ENCODE measurements around the gene C19orf85.
"Not testable (repeated sequence)": the region's sequence is repeated elsewhere in the genome, so short reads cannot be mapped to it uniquely, and the experiment has no call there.

Gene C19orf85
- 0 reads per million in 2 donors for total RNA-seq

- DNase-seq = no peak
Measured at GRCh38 chr19:55464662-55465054, at the start of gene C19orf85. Gene C19orf85, minus strand, starts transcription at chr19:55464751. Its CDS starts 197 bp downstream, at chr19:55464554.

- DNase-seq = no peak
Measured at GRCh38 chr19:55508120-55508519, 43.6 kb upstream of the C19orf85 start.

DNA sequence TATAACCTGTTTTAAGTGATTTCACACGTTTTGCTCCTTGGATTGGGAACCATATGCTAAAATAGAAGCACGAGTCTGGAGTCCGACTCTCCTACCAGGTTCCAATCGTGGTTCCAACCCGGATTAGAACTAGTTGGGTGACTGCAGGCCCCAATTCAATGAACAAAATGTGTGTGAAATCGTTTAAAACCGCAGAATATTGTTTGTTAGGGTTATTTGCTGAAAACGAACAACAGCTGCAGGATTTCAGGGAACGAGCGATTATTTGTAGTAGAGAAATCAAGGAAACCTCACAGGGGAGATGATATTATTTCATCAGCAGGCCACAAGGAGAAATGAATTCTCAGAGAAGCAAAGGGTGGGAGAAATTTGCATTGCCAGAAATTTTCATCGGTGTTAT lies 40.4 kb upstream of the C19orf85 start:
- no peak for DNase-seq

DNA sequence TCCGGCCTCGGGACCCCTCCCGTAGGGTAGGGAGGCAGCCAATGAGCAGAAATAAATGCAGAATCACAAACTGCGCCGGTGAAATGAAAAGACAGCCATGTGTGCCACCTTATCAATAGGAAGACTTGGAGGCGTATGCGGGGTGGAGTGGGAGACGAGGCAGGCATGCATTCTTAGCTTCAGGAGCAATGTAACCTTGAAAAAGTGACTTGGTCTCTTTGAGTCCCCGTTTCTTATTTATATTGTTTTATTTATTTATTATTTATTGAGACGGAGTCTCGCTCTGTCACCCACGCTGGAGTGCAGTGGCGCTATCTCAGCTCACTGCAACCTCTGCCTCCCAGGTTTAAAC lies 39.7 kb upstream of the C19orf85 start:
- no peak for DNase-seq

DNA sequence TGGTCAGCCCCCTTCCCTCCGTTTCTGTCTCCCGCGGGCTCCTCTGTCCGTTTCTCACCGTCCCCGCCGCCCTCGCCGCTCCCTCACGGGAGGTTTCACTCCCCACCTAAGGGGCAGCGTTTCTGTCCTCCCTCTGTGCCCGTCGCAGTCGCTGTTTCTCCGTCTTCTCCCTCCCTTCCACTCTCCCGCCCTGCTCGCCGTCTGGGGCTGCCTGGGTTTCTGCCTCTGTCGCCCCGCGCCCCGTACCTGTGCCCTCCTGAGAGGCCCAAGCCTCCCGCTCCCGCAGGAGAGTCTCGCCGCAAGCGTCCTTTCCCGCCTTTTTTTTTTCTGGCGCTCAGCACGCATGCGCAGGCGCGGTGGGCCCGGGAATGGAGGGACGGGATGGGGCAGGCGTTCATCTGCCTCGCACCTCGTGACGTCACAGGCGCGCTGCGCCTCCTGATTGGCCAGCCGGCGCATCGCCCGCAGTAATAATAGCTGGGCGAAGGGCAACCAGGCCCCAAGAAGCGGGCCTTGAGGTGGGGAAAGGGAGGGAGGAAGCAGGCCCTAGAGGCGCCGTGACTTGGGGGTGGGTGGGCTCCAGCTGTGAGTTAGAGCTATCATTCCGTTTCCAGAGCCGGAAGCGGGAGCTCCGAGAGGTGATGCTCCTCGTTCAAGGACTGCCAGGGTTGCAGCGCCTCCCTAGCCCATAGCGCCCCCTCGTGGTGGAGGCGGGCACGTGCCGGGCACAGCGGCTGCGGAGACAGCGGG lies 39.1 kb upstream of the C19orf85 start:
- peak; percentile 85 to 94 (median 91) for DNase-seq

GRCh38 chr19:55503157-55503501 lies 38.6 kb upstream of the C19orf85 start:
- no peak for DNase-seq

DNA sequence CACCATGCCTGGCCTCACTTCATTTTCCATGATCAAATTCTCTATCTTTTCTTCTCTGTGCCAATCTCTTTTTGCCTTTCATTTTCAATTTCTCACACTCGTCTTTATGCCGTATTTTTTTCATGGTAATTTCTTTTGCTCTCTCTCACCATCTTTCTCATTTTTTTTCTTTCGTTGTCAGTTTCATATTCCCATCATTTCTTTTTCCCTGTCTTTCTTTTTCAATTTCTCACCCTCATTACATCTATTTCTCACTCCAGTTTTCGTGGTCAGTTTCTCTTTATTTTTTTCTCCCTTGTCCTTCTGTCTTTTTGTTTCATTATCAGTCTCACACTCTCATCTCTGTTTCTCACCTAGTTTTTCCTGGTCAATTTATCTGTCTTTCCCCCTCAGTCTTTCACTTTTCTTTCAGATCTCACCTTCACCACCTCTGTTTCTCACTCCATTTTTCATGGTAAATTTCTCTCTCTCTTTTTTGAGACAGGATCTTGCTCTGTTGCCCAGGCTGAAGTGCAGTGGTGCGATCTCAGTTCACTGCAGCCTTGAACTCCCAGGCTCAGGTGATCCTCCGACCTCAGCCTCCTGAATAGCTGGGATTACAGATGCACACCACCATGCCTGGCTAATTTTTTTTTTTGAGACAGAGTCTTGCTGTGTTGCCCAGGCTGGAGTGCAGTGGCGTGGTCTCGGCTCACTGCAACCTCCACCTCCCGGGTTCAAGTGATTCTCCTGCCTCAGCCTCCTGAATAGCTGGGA lies 37.8 kb upstream of the C19orf85 start:
- DNase-seq = no peak

GRCh38 chr19:55500368-55500952 lies 35.9 kb upstream of the C19orf85 start:
- no peak for DNase-seq

DNA sequence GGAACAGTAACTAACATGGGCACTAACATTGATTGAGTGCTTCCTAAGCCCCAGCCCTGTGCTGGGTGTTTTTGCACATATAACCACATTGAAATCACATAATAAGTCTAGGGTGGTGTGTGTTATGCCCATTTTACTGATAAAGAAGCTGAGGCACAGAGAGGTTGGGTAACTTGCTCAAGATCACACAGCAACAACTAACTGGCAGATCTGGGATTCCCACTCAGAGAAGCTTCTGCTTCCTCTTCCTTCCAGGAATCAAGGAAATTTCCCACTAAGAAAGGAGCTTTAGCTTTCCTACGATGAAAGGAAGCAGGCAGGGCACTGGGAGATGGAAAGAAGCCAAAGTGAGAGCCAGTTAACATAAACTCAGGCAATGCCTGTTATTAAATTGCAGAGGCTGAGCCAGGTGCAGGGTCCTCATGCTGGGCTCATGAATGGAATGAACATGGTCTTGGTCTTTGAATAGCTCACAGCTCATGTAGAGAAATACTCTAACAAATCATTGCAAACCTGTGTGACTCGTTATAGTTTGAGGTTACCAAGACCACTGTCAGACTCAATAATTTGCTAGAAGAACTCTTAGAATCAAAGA lies 33.8 kb upstream of the C19orf85 start:
- no peak for DNase-seq

GRCh38 chr19:55497763-55498162 lies 33.2 kb upstream of the C19orf85 start:
- DNase-seq = no peak

- DNase-seq = not testable (repeated sequence)
Measured at GRCh38 chr19:55496820-55497219, 32.3 kb upstream of the C19orf85 start.

- no peak for DNase-seq
Measured at GRCh38 chr19:55495646-55496349, 31.2 kb upstream of the C19orf85 start.

DNA sequence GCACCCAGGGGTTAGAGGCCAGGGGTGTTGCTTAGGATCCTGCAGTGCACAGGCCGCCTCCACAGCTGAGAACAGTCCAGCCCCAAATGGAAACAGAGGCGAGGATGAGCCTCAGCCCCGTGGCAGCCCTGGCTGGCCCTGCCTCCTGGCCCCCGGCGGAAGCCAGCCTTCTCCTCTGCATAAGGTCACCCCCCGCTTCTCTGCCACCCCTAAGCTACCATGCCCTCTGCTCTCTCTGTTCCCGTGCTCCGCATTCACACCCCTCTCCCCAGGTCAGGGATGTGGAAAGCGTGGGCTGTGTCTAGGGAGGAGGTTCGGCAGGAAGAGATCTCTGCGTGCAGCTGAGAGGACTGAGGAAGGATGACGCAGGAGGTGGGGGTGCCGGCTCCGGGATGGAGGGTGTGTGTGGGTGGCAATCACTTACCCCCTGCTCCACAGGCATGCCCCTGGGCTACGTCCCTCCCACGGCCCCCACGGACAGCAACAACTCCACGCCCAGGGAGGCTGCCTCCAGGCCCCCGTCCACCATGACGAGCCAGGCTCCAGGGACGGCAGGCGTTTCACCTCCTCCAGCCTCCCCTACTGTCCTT lies 29.7 kb upstream of the C19orf85 start:
- no peak for DNase-seq

DNA sequence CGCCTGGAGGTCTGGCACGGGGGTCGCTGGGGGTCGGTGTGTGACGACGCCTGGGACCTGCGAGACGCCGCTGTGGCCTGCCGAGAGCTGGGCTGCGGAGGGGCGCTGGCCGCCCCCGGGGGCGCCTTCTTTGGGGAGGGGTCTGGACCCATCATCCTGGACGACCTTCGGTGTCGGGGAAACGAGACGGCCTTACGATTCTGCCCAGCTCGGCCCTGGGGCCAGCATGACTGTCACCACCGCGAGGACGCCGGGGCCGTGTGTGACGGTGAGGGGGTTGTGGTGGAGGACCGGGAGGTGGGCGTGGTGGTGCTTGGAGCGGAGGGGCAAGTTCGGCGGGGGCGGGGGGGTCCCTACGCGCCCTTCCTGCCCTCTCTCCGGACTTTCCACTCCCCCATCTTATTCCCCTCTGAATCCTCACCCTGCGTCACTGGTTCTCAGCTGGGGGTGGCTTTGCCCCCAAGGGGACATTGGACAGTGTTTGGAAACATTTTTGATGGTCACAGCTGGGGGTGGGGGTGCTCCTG lies 29.2 kb upstream of the C19orf85 start:
- DNase-seq = no peak

GRCh38 chr19:55493052-55493644 lies 28.6 kb upstream of the C19orf85 start:
- no peak for DNase-seq

- DNase-seq = no peak
Measured at GRCh38 chr19:55492362-55492944, 27.9 kb upstream of the C19orf85 start.

DNA sequence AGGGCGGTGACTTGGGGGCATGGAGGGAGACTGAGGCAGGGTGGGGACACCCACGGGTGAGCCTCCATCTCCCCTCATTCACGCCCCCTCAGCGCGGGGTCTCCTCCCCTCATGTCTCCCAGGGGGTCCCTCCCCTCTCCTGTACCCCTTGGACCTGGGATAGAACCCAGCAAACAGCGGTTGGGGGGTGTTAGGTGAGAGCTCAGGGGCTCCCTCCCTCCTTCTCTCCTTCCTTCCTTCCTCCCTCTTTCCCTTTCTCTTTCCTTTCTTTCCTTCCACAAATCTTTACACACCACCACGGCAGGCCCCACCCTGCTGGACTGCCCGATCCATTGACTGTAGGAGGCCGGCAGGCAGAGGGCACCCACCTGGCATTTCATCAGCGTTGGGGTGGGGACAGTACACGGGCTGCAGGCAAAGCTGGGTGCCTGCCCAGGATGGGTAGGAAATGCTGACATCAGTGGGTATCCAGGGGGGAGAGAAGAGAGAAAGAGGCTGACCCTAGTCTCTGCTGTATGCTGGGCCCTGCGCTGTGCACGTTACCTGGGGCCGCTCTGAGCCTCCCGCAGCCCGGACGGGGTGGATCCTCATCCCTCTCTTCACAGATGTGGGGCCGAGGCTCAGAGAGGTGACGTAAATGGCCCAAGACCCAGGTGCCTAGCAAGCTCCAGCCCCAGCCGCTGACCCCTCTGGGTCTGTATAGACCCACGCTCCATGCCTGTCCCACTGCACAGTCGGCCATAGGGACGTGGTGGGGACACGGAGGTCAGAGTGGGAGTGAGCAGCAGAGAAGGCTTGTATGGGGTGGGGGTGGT lies 27.2 kb upstream of the C19orf85 start:
- DNase-seq = no peak

DNA sequence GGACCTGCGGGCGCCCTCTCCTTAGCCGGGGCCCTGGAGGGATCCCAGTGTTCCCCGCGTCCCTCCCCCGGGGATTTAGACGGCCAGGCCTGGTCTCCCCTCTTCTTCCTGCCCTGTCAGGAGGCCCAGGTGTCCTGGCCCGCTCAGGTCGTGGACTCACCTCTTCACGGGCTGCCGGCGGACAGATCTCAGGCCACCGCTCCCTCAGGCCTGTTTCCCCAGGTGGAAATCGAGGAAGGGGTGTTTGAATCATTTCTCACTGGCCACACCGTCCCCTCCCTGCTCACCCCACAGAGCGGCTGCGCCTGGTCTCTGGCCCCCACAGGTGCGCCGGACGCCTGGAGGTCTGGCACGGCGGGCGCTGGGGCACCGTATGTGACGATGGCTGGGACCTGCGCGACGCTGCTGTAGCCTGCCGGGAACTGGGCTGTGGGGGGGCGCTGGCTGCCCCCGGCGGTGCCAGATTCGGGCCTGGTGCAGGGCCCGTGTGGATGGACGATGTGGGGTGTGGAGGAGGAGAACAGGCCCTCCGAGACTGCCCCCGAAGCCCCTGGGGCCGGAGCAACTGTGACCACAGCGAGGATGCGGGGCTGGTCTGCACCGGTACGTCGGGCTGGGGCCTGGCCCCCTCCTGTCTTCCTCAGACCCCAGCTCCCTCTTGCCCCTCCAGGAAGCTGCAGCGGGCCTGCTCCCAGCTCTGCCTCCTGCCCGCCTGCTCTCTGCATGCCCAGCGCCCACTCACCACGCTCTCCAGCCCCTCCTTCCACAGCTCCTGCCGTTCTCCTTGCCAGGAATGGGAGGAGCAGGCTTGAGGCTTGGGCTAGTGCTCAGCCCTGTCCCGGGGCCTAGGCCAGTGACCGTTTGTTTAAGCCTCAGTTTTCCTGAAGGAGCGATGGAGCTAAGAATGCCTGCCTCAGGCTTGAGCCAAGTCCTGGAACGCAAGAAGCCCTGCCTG lies 26.2 kb upstream of the C19orf85 start:
- DNase-seq = no peak

All from T-helper 2 cell (primary cell).